Activated T-cell treated with anti-CD3 and anti-CD28 coated beads, Interleukin-2, amount 50 U/mL, for 24 hours (primary cell): Measurements from ENCODE around the gene CPT1B.
A peak's percentile ranks its signal among the peaks of the same experiment; 100 is the strongest.

ENCODE experiments used
- DNase-seq: peaks from one replicate; pipeline ENCODE4 v3.0.0-alpha.2; 2020
- H3K27ac Mint-ChIP-seq: 2 replicates; pipeline ENCODE4 v1.8.0; 2020; ENCODE audit warnings: mild to moderate bottlenecking, mixed read lengths
- H3K27me3 Mint-ChIP-seq: 2 replicates; pipeline ENCODE4 v1.8.0; 2020; ENCODE audit warnings: mixed read lengths
- H3K36me3 Mint-ChIP-seq: 2 replicates; pipeline ENCODE4 v1.8.0; 2020; ENCODE audit warnings: low read depth, mixed read lengths
- H3K4me1 Mint-ChIP-seq: 2 replicates; pipeline ENCODE4 v1.8.0; 2020; ENCODE audit warnings: low read depth, mixed read lengths
- H3K4me3 Mint-ChIP-seq: 2 replicates; pipeline ENCODE4 v1.8.0; 2020; ENCODE audit warnings: mild to moderate bottlenecking, moderate library complexity, mixed read lengths
- H3K9me3 Mint-ChIP-seq: 2 replicates; pipeline ENCODE4 v1.8.0; 2020; ENCODE audit warnings: mixed read lengths

CPT1B gene

GRCh38 chr22:50560034-50560433, 18.2 kb downstream of the CPT1B start:
- Mint-ChIP-seq H3K9me3 (no peaks in the 10 kb centered on the region), H3K36me3 (peaks cover 2% of the 10 kb centered on the region), H3K27me3 (no peaks in the 10 kb centered on the region), H3K4me1 (peaks cover 20% of the 10 kb centered on the region), H3K27ac (no peak overlapping the region), H3K4me3 (no peak overlapping the region)
- no peak for DNase-seq

- H3K4me1 Mint-ChIP-seq, result peaks cover 7% of the 10 kb centered on the region
- H3K36me3 Mint-ChIP-seq, result no peaks in the 10 kb centered on the region
- no peak overlapping the region for H3K27ac Mint-ChIP-seq
- H3K9me3 Mint-ChIP-seq, result no peaks in the 10 kb centered on the region
- DNase-seq, result no peak
- H3K4me3 Mint-ChIP-seq, result no peak overlapping the region
- H3K27me3 Mint-ChIP-seq, result no peaks in the 10 kb centered on the region
These were observed 21.5 kb downstream of the CPT1B start for GRCh38 chr22:50556703-50557102.

- Mint-ChIP-seq H3K4me1 (peaks cover 20% of the 10 kb centered on the region), H3K27me3 (no peaks in the 10 kb centered on the region), H3K36me3 (peaks cover 3% of the 10 kb centered on the region), H3K27ac (no peak overlapping the region), H3K4me3 (no peak overlapping the region), H3K9me3 (no peaks in the 10 kb centered on the region)
- DNase-seq, result no peak
These were observed 24.9 kb downstream of the CPT1B start for GRCh38 chr22:50553310-50553709.

GRCh38 chr22:50551160-50551752, 27.0 kb downstream of the CPT1B start:
- no peak overlapping the region for H3K27ac Mint-ChIP-seq
- no peak for DNase-seq
- H3K4me1 Mint-ChIP-seq, result peaks cover 26% of the 10 kb centered on the region
- H3K9me3 Mint-ChIP-seq, result no peaks in the 10 kb centered on the region
- no peaks in the 10 kb centered on the region for H3K27me3 Mint-ChIP-seq
- peaks cover 3% of the 10 kb centered on the region for H3K36me3 Mint-ChIP-seq
- no peak overlapping the region for H3K4me3 Mint-ChIP-seq

GRCh38 chr22:50550395-50550794, 27.8 kb downstream of the CPT1B start:
- Mint-ChIP-seq H3K36me3 (peaks cover 3% of the 10 kb centered on the region), H3K9me3 (no peaks in the 10 kb centered on the region), H3K27ac (peak overlapping the region; percentile 85), H3K4me1 (peaks cover 34% of the 10 kb centered on the region), H3K27me3 (no peaks in the 10 kb centered on the region), H3K4me3 (peak overlapping the region; percentile 67)
- no peak for DNase-seq

- DNase-seq, result no peak
- H3K27me3 Mint-ChIP-seq, result no peaks in the 10 kb centered on the region
These were observed 29.1 kb downstream of the CPT1B start for GRCh38 chr22:50548921-50549790.

GRCh38 chr22:50548040-50548920, 29.9 kb downstream of the CPT1B start:
- Mint-ChIP-seq H3K4me1 (peaks cover 49% of the 10 kb centered on the region), H3K4me3 (peak overlapping the region; percentile 69), H3K27ac (peak overlapping the region; percentile 86), H3K27me3 (no peaks in the 10 kb centered on the region), H3K36me3 (peaks cover 3% of the 10 kb centered on the region), H3K9me3 (no peaks in the 10 kb centered on the region)
- peak; percentile 82 for DNase-seq

More at GRCh38 chr22:50548921-50549790, 29.1 kb downstream of the CPT1B start:
- H3K27ac Mint-ChIP-seq, result peak overlapping the region; percentile 84
- peaks cover 47% of the 10 kb centered on the region for H3K4me1 Mint-ChIP-seq
- H3K4me3 Mint-ChIP-seq, result peak overlapping the region; percentile 78
- H3K9me3 Mint-ChIP-seq, result no peaks in the 10 kb centered on the region
- H3K36me3 Mint-ChIP-seq, result peaks cover 3% of the 10 kb centered on the region

- Mint-ChIP-seq H3K27ac (no peak overlapping the region), H3K4me3 (peak overlapping the region; percentile 46), H3K27me3 (no peaks in the 10 kb centered on the region), H3K9me3 (no peaks in the 10 kb centered on the region), H3K4me1 (peaks cover 52% of the 10 kb centered on the region), H3K36me3 (peaks cover 3% of the 10 kb centered on the region)
- no peak for DNase-seq
These were observed 30.8 kb downstream of the CPT1B start for GRCh38 chr22:50547263-50547985.

- H3K4me3 Mint-ChIP-seq, result peak overlapping the region; percentile 23
- no peaks in the 10 kb centered on the region for H3K27me3 Mint-ChIP-seq
- H3K36me3 Mint-ChIP-seq, result peaks cover 3% of the 10 kb centered on the region
- no peak for DNase-seq
- peaks cover 61% of the 10 kb centered on the region for H3K4me1 Mint-ChIP-seq
- H3K9me3 Mint-ChIP-seq, result no peaks in the 10 kb centered on the region
- H3K27ac Mint-ChIP-seq, result peak overlapping the region; percentile 50
These were observed 31.6 kb downstream of the CPT1B start for GRCh38 chr22:50546326-50547262.

- Mint-ChIP-seq H3K4me3 (peak within 1 kb of the TSS; percentile 23), H3K27me3 (no peaks in the 10 kb centered on the region), H3K36me3 (peaks cover 3% of the 10 kb centered on the region), H3K4me1 (peaks cover 66% of the 10 kb centered on the region), H3K9me3 (no peaks in the 10 kb centered on the region), H3K27ac (peak within 1 kb of the TSS; percentile 72)
- DNase-seq, result peak; percentile 58
These were observed 32.5 kb downstream of the CPT1B start, which contains the start of gene KLHDC7B for GRCh38 chr22:50545522-50546325. KLHDC7B (plus strand) TSS chr22:50545899; CDS start chr22:50546244, 345 bp downstream.

- DNase-seq, result peak; percentile 57
- H3K9me3 Mint-ChIP-seq, result no peaks in the 10 kb centered on the region
These were observed 33.4 kb downstream of the CPT1B start for GRCh38 chr22:50544746-50545253.

GRCh38 chr22:50544078-50544745, 34.0 kb downstream of the CPT1B start:
- peak overlapping the region; percentile 72 for H3K27ac Mint-ChIP-seq
- H3K4me1 Mint-ChIP-seq, result peaks cover 66% of the 10 kb centered on the region
- H3K36me3 Mint-ChIP-seq, result no peaks in the 10 kb centered on the region
- no peaks in the 10 kb centered on the region for H3K9me3 Mint-ChIP-seq
- no peaks in the 10 kb centered on the region for H3K27me3 Mint-ChIP-seq
- DNase-seq, result peak; percentile 88
- H3K4me3 Mint-ChIP-seq, result peak overlapping the region; percentile 45

More at GRCh38 chr22:50544746-50545253, 33.4 kb downstream of the CPT1B start:
- no peaks in the 10 kb centered on the region for H3K27me3 Mint-ChIP-seq
- H3K4me3 Mint-ChIP-seq, result no peak overlapping the region
- no peaks in the 10 kb centered on the region for H3K36me3 Mint-ChIP-seq
- H3K4me1 Mint-ChIP-seq, result peaks cover 64% of the 10 kb centered on the region
- peak overlapping the region; percentile 72 for H3K27ac Mint-ChIP-seq
